GM21576 (cell line): Measurements from ENCODE around the gene OR52K2.
"Not testable (repeated sequence)": the region's sequence is repeated elsewhere in the genome, so short reads cannot be mapped to it uniquely, and the experiment has no call there.

ENCODE experiments used
- ATAC-seq: cut with Tn5 transposase; IDR thresholded peaks from one replicate; pipeline ENCODE4 v1.9.1; 2021; ENCODE audit warnings: mild to moderate bottlenecking, moderate library complexity; ENCODE audit not compliant: unreplicated experiment

Gene OR52K2

GRCh38 chr11:4479644-4480043 is 30.5 kb downstream of the OR52K2 start:
- no peak for ATAC-seq

- ATAC-seq: no peak
Observed at GRCh38 chr11:4480577-4481239, 31.6 kb downstream of the OR52K2 start.

DNA sequence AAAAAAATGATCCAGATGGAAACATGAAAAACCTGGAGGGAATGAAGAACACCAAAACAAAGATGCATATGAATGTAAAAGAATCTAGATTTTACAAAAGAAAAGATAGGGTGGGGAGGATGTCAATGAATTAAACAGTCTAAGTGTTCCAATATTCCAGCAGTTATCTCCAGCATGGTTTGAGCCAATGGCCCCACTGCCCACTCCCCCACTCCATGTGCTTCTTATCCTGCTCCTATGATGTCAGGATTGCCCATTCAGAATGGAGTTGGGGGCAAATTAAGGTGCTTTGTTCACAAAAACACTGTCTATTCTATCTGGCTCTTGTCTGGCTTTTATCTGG is 32.1 kb downstream of the OR52K2 start:
- no peak for ATAC-seq

- no peak for ATAC-seq
Observed at GRCh38 chr11:4482445-4482844, 33.4 kb downstream of the OR52K2 start, which contains the start of gene OR52K1. Gene OR52K1, plus strand, starts transcription at chr11:4482646. Its CDS starts 6,255 bp downstream, at chr11:4488901.

- no peak for ATAC-seq
Observed at GRCh38 chr11:4484310-4484709, 35.2 kb downstream of the OR52K2 start.

DNA sequence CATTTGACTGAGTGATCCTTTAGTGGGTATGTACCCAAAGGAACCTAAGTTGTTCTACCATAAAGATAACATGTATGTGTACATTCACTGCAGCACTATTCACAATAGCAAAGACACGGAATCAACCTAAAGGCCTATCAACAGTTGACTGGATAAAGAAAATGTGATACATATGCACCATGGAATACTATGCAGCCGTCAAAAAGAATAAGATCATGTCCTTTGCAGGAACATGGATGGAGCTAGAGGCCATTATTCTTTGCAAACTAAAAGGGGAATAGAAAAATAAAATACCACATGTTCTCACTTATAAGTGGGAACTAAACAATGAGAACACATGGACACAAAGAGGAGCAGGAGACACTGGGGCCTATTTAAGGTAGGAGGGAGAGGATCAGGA is 42.3 kb downstream of the OR52K2 start:
- not testable (repeated sequence) for ATAC-seq

- no peak for ATAC-seq
Observed at GRCh38 chr11:4491878-4492606, 42.9 kb downstream of the OR52K2 start.

DNA sequence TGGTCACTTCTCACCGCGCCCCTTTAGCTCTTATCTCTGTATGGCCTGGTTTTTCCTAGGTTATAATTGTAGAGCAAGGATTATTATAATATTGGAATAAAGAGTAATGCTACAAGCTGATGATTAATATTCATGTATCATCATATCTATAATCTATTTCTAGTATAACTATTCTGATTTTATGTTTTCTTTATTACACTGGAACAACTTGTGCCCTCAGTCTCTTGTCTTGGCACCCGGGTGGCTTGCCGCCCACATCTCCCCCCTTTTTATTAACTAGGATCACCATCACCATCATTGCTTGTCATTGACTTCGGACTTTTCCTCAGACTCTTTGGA is 44.4 kb downstream of the OR52K2 start:
- ATAC-seq: no peak

GRCh38 chr11:4495487-4495886 is 46.4 kb downstream of the OR52K2 start:
- no peak for ATAC-seq

DNA sequence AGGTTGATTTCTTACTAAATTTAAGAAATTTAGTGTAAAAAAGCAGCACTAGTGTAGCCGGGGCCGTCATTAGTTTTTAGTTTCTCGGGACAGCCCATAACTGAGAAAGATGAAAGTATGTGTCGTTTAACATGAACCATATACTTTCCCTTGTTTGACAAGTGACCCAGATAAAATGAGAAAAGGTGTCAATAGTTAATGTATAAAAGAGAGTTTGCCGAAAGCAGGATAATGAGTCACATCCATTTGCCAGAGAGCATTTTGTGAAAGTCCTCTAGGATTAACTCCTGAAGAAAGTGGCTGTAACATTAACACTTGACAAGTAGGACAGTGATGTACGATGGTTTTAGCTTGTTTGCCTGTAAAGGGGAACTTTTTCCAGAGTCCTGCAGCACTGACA is 46.9 kb downstream of the OR52K2 start:
- no peak for ATAC-seq

DNA sequence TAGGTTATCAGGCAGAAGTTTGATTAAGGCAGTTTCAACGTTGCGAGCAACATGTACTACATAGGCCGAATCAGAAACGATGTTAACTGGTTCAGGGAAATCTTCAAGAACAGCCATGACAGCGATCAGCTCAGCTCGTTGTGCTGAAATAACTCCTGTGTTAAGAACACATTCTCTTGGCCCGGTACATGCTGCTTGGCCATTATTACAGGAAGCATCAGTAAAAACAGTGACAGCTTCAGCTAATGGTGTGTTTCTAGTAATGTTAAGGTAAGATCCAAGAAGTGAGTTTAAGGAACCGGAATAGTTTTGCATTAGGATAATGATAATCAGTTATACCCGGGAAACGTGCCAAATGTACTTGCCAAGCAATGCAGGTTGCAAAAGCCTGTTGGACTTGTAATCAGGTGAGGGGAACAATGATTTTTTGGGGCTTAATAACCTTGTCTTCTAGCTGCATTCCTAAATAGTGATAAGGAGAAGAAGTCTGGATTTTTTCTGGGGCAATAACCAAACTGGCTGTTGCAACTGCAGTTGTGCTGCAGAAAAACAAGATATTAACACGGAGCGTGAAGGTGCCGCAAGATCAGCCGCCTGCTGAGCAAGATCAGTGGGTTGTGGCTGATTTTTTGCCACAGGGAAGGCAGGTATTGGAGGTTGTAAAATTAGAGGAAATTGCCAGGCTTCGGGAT is 47.6 kb downstream of the OR52K2 start:
- no peak for ATAC-seq
